Measurements from ENCODE around the gene LCTL.
"Not testable (repeated sequence)": the region's sequence is repeated elsewhere in the genome, so short reads cannot be mapped to it uniquely, and the experiment has no call there.

LCTL gene

GRCh38 chr15:66500346-66500745 lies 65.5 kb downstream of the LCTL start:
- not testable (repeated sequence) for ATAC-seq (replicated peaks; ENCODE audit: extremely low read depth, poor library complexity, severe bottlenecking); DNase-seq (ENCODE audit: low spot score in 2 of 2); H3K27me3 Mint-ChIP-seq; H3K9me3 Mint-ChIP-seq
- Mint-ChIP-seq H3K4me1 (peaks cover 57% of the 10 kb centered on the region), H3K27ac (ENCODE audit: low read depth) (peak overlapping the region; percentile 61), H3K4me3 (peak overlapping the region; percentile 5), H3K36me3 (ENCODE audit: insufficient read depth) (peaks cover 75% of the 10 kb centered on the region)

GRCh38 chr15:66498501-66499386 lies 67.1 kb downstream of the LCTL start:
- Mint-ChIP-seq H3K4me1 (peaks cover 47% of the 10 kb centered on the region), H3K4me3 (no peak overlapping the region), H3K9me3 (no peaks in the 10 kb centered on the region), H3K27ac (ENCODE audit: low read depth) (peak overlapping the region; percentile 95), H3K27me3 (no peaks in the 10 kb centered on the region), H3K36me3 (ENCODE audit: insufficient read depth) (peaks cover 76% of the 10 kb centered on the region)
- DNase-seq (ENCODE audit: low spot score in 2 of 2), result no peak
- ATAC-seq (replicated peaks; ENCODE audit: extremely low read depth, poor library complexity, severe bottlenecking), result peak; percentile 7

Data from central memory CD8-positive, alpha-beta T cell (primary cell).